Measurements from ENCODE around the gene NRXN3. TPM values are rescaled to one million over a fixed set of nuclear protein-coding genes. Genes with fewer than 3 reads are reported as not detected.

The NRXN3 gene
- total and polyA plus RNA-seq, 8 donors: 0.53 to 2.5 (median 1.5) TPM

GRCh38 chr14:78989221-78989620 lies 819.0 kb downstream of the NRXN3 start:
- no peaks in the 10 kb centered on the region for H3K27me3 ChIP-seq
- H3K27ac ChIP-seq: no peak overlapping the region
- FAIRE-seq (no peak), DNase-seq (no peak), ATAC-seq (no peak)
- TF ChIP-seq CTCF (IDR thresholded peaks at IDR 0.05): no peak
- WGBS, 2 donors: 58 to 63% methylated on average over 3 of the region's 3 CpGs
- intact Hi-C loops (cut with DNase I): no loop called here
- H3K4me3 ChIP-seq: no peak overlapping the region
- no peaks in the 10 kb centered on the region for H3K36me3 ChIP-seq
- no peaks in the 10 kb centered on the region for H3K4me1 ChIP-seq
- no peaks in the 10 kb centered on the region for H3K9me3 ChIP-seq

GRCh38 chr14:78992867-78993266 lies 822.7 kb downstream of the NRXN3 start:
- intact Hi-C loops (cut with DNase I): no loop called here
- Histone ChIP-seq H3K4me3 (no peak overlapping the region), H3K27ac (no peak overlapping the region), H3K4me1 (no peaks in the 10 kb centered on the region), H3K27me3 (no peaks in the 10 kb centered on the region), H3K36me3 (no peaks in the 10 kb centered on the region), H3K9me3 (no peaks in the 10 kb centered on the region)
- ATAC-seq: no peak
- 47 to 64% methylated on average over 2 of the region's 2 CpGs for WGBS, 2 donors
- no peak for DNase-seq
- no peak for TF ChIP-seq CTCF (IDR thresholded peaks at IDR 0.05)
- FAIRE-seq: no peak

- no peaks in the 10 kb centered on the region for H3K36me3 ChIP-seq
- FAIRE-seq (no peak), ATAC-seq (no peak), DNase-seq (peak in 2 of 6 donors; percentile 11 to 12)
- no peak overlapping the region for H3K4me3 ChIP-seq
- no peaks in the 10 kb centered on the region for H3K4me1 ChIP-seq
- peaks cover 0 to 2% (median 0%) of the 10 kb centered on the region in 4 donors for H3K27me3 ChIP-seq
- 73 to 75% methylated on average over 1 of the region's 1 CpG for WGBS, 2 donors
- intact Hi-C loops (cut with DNase I): no loop called here
- H3K9me3 ChIP-seq: no peaks in the 10 kb centered on the region
- no peak overlapping the region for H3K27ac ChIP-seq
- TF ChIP-seq CTCF (IDR thresholded peaks at IDR 0.05): no peak
These were observed 827.6 kb downstream of the NRXN3 start for GRCh38 chr14:78997811-78998210.

GRCh38 chr14:79009286-79009685 lies 839.1 kb downstream of the NRXN3 start:
- no peak for ATAC-seq

More at GRCh38 chr14:79009286-79009685, 839.1 kb downstream of the NRXN3 start:
- intact Hi-C loops (cut with DNase I): no loop called here
- Histone ChIP-seq H3K27me3 (no peaks in the 10 kb centered on the region), H3K27ac (no peak overlapping the region), H3K4me1 (no peaks in the 10 kb centered on the region), H3K9me3 (no peaks in the 10 kb centered on the region), H3K4me3 (no peak overlapping the region), H3K36me3 (no peaks in the 10 kb centered on the region)
- FAIRE-seq: no peak
- no peak for DNase-seq
- TF ChIP-seq CTCF (IDR thresholded peaks at IDR 0.05): no peak
- 85 to 89% methylated on average over 2 of the region's 2 CpGs for WGBS, 2 donors

Measured in pancreas (tissue), 10 donors.